Measurements from ENCODE around the gene MED13L.

The MED13L gene

DNA sequence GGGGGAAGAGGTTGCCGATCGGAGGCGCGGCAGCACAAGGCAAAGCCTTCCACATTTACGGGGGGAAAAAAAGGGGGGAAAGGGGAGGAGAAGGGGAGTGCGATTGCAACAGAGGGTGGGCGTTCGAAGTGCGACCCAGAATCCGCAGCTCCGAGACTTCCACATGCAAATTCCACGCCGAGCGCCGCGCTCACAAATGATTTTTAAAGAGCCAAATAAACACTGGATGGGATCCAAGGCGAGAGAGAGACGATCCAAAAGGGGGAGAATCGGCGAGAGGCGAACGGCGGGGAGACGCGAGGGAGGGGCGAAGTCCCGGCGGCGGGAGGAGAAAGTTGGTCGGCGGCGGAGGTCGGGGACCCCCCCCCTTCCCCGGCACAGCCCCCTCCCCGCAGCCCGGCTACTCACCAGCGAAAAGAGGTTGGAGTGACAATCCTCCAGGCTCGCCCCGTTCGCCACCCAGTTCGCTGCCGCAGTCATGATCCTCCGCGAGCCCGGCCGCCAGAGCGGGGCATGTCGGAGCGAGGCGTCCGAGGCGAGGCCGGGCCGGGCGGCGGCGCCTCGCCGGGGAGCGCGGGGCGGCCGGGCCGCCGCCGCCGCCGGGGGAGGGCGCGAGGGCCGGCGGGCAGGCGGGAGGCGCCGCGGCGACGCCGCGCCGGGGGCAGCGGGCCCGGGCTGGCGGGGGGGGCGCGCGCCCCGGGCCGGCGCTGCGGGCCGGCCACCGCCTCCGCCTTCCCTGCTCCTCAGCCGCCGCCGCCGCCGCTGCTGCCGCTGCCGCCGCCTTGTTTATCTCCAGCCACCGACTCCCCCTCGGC is 634 bp downstream of the MED13L start:
- peak; percentile 89 for DNase-seq (ENCODE audit: low spot score)

DNA sequence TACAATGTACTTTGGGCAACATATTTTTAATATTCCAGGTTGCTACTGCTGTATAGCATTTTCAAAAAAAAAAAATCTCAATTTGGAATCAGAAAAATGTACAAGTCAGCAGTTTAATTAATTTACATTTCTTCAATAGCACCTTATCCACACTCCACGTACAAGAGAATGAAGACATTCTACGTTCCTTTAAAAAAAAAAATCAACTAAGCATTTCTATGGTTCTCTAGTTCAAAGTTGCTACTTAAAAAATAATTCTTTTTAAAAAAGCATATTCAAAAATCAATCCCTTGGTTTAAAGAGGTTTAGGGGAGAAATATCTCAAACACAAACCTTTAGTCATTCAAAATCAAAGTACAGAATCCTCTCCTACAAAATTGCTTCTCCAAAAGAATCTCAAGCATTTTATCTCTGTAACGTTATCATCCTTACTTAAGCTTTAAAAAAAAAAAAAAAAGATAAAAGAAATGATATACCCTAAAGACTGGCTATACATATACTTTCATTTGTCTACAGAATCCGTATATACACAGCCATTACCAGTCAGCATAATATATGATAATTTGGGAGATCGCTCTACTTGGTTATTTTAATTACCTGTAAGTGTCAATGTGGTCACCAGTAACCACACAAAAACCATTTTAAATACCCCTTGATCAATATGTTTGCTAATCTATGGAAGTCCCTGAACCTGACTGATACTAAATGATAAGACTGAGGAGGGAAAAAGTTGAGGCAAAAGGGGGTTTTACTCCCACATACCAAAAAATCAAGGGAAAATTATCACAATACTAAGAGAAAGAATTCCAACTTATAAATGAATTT is 2.7 kb downstream of the MED13L start:
- DNase-seq (ENCODE audit: low spot score) = no peak

DNA sequence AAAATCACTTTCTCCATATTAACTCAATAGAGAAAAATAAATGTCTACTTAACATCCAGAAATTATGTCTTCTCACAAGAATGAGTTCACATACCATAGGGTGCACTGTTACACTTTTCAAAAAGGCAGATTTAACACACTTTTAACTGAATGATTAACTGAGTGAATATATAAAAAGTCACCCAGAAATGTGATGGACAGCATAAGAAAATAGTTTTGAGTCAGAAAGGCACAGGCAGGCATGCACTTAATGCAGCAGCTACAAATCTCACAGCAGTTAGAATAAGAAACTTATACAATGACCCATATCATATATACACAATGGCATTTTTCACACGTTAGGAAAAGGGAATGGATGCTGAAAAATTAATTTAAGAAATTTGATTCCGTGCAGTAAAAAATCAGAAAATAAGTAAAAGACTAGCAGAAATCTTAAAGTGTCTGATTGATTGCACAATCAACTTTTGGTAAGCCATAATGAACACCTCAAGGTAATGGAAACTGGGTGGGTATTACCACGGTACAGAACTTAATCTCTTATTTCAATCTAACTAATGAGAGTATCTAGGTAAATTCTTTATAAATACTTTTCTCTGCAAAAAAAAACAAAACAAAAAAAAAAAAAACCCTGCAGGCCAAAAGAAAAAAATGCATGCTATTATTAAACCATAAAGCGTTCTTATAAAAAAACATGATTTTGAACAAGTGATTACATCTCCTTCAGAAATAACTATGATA is 3.5 kb downstream of the MED13L start:
- no peak for DNase-seq (ENCODE audit: low spot score)

DNA sequence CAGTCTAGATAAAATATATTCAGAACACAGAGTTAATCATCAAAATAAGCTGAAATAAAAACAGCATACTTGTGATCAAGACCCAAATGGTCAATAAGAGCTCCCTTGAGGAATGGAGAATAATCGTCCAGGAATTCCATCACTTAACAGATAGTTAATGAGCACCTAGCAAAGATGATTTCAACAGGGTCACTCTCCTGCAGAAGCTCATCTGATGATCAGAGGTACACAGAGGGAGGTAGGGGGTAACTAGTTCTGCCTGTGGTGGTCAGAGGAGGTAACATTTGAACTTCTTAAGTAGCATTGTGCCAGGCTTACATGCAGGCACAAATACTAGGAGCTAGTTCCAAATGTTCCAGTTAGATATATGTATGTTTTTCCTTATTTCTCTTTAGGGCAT is 9.5 kb downstream of the MED13L start:
- DNase-seq (ENCODE audit: low spot score) = no peak

DNA sequence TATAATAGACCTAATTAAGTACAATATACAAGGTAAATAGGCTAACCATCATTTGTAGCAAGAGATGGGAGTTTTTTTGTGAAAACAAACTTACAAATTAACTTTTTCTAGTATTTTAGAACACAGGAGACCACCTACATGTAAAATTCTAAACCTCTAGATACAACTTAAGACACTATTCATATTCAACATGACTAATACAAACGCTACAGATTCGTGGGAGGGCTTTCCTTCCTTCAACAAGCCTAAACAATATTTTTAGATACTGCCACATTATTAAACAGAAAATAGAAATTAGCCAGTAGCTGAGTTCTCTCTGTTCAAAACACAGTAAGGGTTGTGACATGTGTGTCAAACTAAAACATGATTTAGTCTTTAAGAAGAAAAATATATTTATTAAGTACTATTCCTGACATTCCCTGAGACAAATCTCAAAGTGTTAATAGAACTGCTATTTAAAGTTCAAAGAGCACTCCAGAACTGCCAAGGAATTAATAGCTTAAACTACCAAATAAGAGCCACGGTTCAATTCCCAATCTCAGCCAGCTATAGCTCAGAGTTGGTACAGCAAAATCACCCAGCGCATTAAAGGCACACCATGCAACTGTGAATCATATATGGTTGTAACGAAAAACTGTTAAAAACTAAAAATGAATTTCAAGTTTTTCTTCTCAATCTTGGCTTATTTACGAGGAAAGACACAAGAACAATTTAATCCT is 10.7 kb downstream of the MED13L start:
- no peak for DNase-seq (ENCODE audit: low spot score)

DNA sequence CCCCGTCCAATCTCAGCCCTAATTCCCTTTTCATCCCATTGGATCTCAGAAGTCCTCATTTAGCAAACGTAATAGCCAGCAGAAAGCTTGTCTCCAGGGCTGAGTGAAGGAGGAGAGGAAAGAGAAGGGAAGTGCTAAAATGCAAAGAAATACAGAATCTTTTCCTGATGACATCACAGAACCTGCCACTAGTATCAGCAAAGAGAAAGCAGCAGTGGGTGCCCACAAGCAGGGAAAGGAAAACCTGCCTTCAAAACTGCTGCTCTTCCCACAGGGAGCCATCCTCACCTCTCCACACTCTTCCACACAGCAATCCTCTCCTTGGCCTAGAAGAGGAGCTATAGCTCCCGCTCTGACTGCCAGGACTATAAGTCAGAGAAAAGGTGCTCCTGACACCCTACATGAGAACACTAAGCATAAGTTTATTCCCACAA is 11.3 kb downstream of the MED13L start:
- DNase-seq (ENCODE audit: low spot score) = peak; percentile 52

DNA sequence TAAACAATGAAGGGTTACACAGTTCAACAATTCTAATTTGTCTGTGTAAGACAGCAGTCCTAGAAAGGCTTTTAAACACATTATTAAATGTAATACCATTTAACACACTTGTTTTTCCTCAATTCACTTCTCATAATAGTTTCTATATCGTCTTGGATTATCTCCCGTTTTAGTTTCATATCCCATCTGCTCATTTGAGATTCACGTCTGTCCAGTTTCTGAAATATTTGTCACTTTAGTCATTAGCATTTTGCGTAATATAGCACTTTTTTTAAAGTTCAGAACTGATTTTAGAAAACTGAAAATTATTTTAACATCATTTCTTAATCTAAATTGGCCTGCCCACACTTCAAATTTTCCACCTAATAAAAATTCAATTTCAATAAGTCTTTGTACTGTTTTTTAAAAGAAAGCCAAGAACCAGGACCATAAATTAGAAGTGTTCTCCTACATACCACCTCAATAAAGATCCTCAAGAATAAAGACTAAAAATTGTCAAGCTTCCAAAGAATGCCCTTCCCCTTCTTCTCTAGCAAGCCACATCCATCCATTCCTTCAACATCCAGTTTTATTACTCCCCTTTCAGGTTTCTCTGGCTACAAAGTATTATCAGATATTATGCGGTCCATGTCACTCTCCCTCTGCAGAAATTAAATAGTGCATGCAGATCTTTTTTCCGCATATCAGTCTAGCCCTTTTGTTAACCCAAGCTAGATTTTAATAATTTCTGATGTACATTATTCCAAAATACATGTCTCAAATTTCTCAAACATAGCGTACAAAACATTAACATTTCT is 11.9 kb downstream of the MED13L start:
- no peak for DNase-seq (ENCODE audit: low spot score)

DNA sequence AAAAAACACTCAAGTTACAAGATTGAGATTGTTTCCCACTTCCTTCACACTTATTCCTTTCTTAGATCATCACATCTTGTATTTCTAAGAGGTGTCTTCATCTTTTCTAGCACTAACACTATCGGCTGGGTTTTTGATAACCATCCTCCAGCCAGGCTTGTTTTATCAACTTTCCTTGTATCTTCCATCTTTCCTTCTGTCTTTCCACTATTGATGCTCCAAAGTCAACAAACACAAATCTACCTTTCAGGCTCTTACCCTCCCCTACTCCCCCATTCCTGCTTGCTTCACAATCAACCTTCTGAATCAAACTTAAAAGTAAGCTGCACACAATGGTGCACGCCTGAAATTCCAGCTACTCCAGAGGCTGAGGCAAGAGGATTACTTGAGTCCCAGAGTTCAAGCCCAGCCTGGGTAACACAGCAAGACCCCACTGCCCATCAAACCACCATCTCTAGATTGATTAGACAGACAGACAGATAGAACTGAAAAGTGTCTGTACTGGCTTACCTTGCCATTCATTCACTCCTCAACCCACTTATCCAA is 12.9 kb downstream of the MED13L start:
- DNase-seq (ENCODE audit: low spot score) = no peak

DNA sequence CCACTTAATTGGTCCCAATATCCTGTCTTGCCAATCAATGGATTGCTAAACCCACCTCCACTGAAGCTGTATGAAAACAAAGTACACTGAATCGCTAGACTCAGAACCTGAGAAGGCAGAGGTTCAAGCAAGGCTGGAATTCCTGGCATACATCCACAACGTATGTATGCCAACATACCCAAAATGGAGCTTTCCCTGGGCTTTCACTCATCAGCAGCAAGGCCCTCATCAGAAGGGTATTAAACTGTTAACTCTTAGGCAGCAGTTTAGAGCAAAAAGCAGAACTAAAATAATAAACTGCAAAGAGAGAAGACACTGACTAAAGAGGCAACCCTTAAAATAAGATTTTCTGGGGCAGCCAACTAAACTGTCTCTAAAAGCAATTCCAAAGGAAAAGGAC is 13.6 kb downstream of the MED13L start:
- DNase-seq (ENCODE audit: low spot score) = no peak

DNA sequence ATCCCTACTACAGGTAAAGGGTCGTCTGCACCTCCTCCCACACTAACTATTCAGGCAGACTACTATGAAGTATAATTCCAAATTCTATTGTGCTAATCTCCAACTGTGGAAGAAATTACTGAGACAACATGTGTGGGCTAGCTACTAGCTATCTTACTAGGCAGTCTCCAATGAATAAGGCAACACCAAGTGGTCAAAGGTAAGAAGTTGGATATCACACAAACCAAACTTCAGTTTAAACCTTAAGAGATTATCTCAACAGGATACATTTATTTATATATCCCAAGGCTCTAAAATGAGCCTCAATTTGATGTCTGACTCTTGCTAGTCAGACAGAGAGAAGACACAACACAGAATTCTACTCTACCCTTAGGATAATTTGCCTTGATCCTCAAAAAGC is 14.1 kb downstream of the MED13L start:
- no peak for DNase-seq (ENCODE audit: low spot score)

DNA sequence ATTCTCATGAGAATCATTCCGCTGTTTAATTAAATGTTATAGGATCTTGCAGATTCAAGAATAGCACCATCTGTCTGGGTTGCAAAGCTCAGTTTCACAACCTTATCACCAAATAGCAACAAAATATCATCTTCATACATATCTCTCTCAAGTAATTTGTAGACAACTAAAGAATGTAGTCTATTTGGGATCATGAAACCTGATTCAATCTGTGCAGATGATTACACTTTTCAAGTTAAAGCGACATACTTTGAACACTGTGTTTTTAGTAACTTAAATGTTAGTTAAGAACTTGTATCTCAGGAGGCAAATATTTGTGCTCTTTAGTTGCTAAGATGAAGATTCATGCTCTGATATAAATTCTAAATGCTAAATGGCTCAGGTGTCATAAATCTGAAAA is 14.8 kb downstream of the MED13L start:
- DNase-seq (ENCODE audit: low spot score) = no peak

DNA sequence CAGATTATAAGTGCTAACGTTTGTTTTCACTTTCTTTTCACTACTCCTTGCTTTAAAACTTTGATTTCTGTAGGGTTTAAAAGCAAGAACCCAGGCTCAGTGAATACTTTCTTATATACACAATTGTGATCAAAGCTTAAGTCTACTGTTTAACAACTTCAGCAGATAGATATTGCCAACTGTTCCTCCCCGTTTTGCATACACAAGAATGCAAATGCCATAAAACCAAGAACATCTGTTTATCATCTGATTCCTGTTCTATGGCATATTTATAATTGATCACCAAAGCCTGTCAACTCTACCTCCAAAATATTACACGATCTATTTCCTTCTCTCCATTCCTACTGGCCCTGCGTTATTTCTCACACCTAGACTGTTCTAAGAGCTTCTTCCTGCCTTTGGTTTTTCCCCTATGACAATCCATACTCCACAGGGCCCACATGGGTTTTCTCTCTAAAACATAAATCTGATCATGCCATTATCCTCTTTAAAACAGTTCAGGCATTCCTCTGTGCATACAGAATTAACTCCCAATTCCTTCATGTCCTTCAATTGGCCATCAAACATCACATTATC is 15.9 kb downstream of the MED13L start:
- no peak for DNase-seq (ENCODE audit: low spot score)

DNA sequence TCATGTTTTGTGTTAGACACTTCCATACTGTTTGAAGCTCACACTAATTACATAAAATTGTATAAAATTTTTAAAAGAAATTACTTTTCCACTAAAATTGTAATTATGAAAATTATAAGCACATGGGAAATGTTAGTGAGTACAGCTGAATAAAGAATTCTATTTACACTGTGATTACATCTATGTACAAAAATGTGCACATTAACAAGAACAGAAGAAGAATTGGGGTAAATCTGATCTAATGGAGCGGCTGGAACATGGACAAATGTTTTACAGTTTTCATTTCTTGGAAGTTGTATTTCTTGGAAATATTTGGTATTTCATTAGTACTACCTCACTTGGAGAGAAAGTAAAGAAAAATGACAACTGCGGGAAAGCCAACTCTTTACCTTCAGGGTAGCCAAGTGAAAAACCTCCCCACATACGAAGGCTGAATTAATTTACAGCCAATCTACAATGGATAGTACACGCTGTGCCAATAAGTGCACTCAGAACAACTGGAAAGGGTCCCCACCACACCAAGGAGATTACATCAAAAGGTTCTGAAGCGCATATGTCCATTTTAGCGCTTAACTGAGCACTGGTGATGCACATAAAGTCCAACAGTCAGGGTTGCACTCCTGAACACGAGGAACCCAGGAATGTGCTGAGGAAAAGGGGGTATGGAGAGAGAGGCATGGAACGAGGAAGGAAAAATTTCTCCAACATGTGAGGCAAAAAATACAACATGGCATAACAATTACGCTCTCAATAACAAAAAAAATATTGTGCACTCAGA is 17.5 kb downstream of the MED13L start:
- DNase-seq (ENCODE audit: low spot score) = no peak

DNA sequence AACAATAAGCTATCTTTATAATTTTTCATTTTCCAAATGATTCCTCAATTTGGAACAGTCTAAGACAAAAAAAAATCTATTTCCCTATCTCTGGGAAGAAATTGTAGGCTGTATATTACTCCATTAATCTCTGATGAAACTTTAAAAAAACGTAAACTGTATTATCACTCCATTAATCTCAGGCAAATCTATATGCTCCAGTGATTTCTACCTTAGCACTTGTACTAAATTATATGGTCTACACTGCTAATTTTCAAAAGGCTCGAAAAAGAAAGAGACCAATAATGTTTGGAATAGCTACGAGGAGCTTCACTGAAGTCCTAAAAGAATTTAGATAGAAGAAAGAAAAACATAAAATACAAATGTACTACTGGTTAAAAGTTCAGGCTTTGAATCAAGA is 19.7 kb downstream of the MED13L start:
- no peak for DNase-seq (ENCODE audit: low spot score)

DNA sequence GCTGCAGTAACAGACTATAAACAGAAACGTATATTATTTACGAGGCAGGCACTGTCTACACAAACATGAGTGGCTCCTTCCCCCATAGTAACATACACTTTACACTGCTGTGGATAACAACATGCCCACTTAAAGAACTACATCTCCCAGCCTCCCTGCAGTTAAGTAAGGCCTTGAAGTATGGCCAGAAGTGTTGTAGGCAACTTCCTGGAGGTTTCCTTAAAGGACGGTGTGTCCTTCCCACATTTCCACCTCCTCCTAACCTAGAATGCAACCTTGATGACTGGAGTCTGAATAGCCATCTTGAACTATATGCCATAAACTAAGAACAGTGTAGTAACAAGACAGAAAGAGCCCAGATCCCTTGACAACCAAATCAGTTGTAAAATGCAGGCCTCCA is 20.3 kb downstream of the MED13L start:
- no peak for DNase-seq (ENCODE audit: low spot score)

DNA sequence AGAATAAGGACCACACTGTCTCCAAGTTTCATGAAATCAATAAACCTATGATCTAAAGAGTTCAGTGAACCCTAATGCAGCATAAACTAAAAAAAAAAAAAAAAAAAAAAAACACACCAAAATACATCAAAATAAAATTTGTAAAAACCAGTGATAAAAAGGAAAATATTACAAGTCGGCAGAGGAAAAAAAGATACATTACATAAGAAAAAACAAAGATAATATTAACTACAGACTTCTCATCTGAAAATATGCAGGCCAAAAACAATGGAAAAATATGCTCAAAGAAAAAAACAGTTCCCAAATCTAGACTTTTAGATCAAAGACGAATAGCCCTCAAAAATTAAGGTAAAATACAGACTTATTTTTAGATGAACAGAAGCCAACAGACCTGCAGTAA is 27.6 kb downstream of the MED13L start:
- no peak for DNase-seq (ENCODE audit: low spot score)

DNA sequence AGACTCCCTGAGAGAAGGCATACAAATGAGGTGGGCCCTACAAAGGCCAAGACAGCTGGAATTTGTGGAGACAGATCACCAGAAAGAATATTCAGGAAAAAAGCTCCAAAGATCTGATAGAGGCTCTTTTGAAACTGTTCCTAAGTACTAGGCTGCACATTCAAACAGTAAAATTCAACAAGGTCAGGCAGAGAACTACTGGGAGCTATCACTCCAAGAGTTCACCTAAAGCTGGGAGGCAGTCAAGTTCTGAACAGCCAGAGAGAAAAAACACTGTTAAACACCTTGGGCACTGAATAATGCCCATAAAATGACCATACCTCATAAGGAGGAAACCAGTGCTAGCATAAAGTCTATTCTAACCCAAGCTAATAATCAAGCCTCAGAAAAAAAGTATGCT is 28.6 kb downstream of the MED13L start:
- no peak for DNase-seq (ENCODE audit: low spot score)

DNA sequence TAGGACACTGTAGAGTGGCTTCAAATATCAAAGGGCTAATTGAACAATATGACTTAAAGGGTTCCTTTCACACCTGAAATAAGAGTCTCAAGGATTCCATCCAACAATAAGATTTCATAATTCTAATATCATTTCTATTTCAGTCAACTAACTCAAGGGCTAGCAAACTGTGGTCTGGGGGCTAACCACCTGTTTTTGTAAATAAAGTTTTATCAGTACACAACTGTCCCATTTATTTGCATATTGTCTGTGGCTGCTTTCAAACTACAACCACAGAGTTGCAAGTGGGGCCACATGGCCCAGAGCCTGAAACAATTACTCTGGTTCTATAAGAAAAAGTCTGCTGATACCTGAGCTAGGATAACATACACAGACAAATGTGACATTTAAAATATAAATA is 29.1 kb downstream of the MED13L start:
- DNase-seq (ENCODE audit: low spot score) = no peak

DNA sequence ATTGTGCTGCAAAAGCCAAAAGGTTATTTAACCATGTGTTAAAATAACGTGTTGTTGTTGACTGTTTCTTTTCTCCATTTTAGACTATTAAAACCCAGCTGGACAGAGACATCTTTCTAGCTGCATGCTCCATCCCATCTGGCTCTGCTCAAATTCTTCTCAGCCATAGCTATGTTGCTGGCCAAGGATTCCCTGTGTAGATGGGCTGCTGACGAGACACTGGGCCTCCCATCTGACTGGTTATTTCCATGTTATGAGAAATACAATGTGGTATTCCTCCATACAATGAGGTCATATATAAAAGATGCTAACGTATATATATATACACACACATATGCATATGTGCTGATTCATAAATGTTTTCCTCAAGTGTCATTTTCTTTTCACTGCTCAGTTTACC is 30.1 kb downstream of the MED13L start:
- DNase-seq (ENCODE audit: low spot score) = no peak
